H9 (cell line): Measurements from ENCODE around the gene RNASEH2B. TPM values are rescaled to one million over a fixed set of nuclear protein-coding genes. Genes with fewer than 3 reads are reported as not detected.

Experiments used
- DNase-seq: peaks from one replicate; pipeline ENCODE4 v3.0.0-alpha.2; 2017
- H2AFZ ChIP-seq: one replicate; pipeline ENCODE4 v1.6.1; 2013; ENCODE audit warnings: mild to moderate bottlenecking, low read length, control low read depth, moderate library complexity
- H2AK5ac ChIP-seq: 2 replicates; pipeline ENCODE4 v1.6.1; 2013; ENCODE audit warnings: low read length, control low read depth, mixed read lengths; ENCODE audit not compliant: insufficient read length
- H2BK120ac ChIP-seq: one replicate; pipeline ENCODE4 v1.6.1; 2013; ENCODE audit warnings: low read depth, mild to moderate bottlenecking, low read length, control low read depth, inconsistent platforms; ENCODE audit not compliant: poor library complexity, severe bottlenecking
- H2BK12ac ChIP-seq: 2 replicates; pipeline ENCODE4 v1.6.1; 2013; ENCODE audit warnings: low read length, control low read depth, mixed read lengths, low read depth; ENCODE audit not compliant: insufficient read length
- H2BK15ac ChIP-seq: 2 replicates; pipeline ENCODE4 v1.6.1; 2013; ENCODE audit warnings: low read depth, low read length, control low read depth
- H2BK20ac ChIP-seq: one replicate; pipeline ENCODE4 v1.6.1; 2013; ENCODE audit warnings: low read depth, mild to moderate bottlenecking, low read length, control low read depth, inconsistent platforms; ENCODE audit not compliant: poor library complexity, severe bottlenecking
- H2BK5ac ChIP-seq: 2 replicates; pipeline ENCODE4 v1.6.1; 2013; ENCODE audit warnings: low read length, control low read depth, mixed read lengths; ENCODE audit not compliant: insufficient read length
- H3K14ac ChIP-seq: 2 replicates; pipeline ENCODE4 v1.6.1; 2013; ENCODE audit warnings: low read length, control low read depth; ENCODE audit not compliant: insufficient read depth
- H3K18ac ChIP-seq: 2 replicates; pipeline ENCODE4 v1.6.1; 2013; ENCODE audit warnings: low read depth, mild to moderate bottlenecking, mixed read lengths, low read length, control low read depth; ENCODE audit not compliant: insufficient read length
- H3K23ac ChIP-seq: 2 replicates; pipeline ENCODE4 v1.6.1; 2013; ENCODE audit warnings: low read length, control low read depth, mixed read lengths, low read depth; ENCODE audit not compliant: insufficient read length
- H3K23me2 ChIP-seq: 2 replicates; pipeline ENCODE4 v1.6.1; 2013; ENCODE audit warnings: low read depth, mild to moderate bottlenecking, mixed read lengths, low read length, control low read depth; ENCODE audit not compliant: insufficient read length, poor library complexity, severe bottlenecking
- H3K27ac ChIP-seq: 2 replicates; pipeline ENCODE4 v1.5.1; 2013; ENCODE audit warnings: low read length, control low read depth, mixed read lengths, low read depth; ENCODE audit not compliant: insufficient read length
- H3K27me3 ChIP-seq: 2 replicates; pipeline ENCODE4 v1.6.1; 2013; ENCODE audit warnings: low read length, control low read depth, inconsistent platforms; ENCODE audit not compliant: insufficient read depth
- H3K4ac ChIP-seq: 2 replicates; pipeline ENCODE4 v1.6.1; 2013; ENCODE audit warnings: low read depth, mild to moderate bottlenecking, control low read depth, inconsistent platforms, low read length, moderate library complexity
- H3K4me1 ChIP-seq: 2 replicates; pipeline ENCODE4 v1.6.1; 2013; ENCODE audit warnings: low read length, control low read depth, inconsistent platforms; ENCODE audit not compliant: insufficient read depth
- H3K4me2 ChIP-seq: 2 replicates; pipeline ENCODE4 v1.6.1; 2013; ENCODE audit warnings: low read length, control low read depth, mixed read lengths; ENCODE audit not compliant: insufficient read length, insufficient read depth
- H3K56ac ChIP-seq: 2 replicates; pipeline ENCODE4 v1.6.1; 2013; ENCODE audit warnings: low read depth, mild to moderate bottlenecking, mixed read lengths, low read length, control low read depth; ENCODE audit not compliant: insufficient read length
- H3K79me1 ChIP-seq: 2 replicates; pipeline ENCODE4 v1.6.1; 2013; ENCODE audit warnings: low read depth, mild to moderate bottlenecking, moderate library complexity, low read length, control low read depth, inconsistent platforms; ENCODE audit not compliant: insufficient read depth, poor library complexity, severe bottlenecking
- H3K79me2 ChIP-seq: 2 replicates; pipeline ENCODE4 v1.6.1; 2013; ENCODE audit warnings: low read length, control low read depth, inconsistent platforms; ENCODE audit not compliant: insufficient read depth
- H3K9ac ChIP-seq: 2 replicates; pipeline ENCODE4 v1.6.1; 2013; ENCODE audit warnings: low read length, control low read depth, mixed read lengths; ENCODE audit not compliant: insufficient read length; ENCODE audit errors: extremely low read depth
- H3K9me3 ChIP-seq: one replicate; pipeline ENCODE4 v1.6.1; 2013; ENCODE audit warnings: low read depth, low read length, inconsistent platforms; ENCODE audit not compliant: control insufficient read depth
- H3T11ph ChIP-seq: one replicate; pipeline ENCODE4 v1.6.1; 2013; ENCODE audit warnings: mild to moderate bottlenecking, low read length, control low read depth, inconsistent platforms
- H4K20me1 ChIP-seq: one replicate; pipeline ENCODE4 v1.6.1; 2013; ENCODE audit not compliant: control insufficient read depth, insufficient read length, insufficient read depth
- H4K5ac ChIP-seq: 2 replicates; pipeline ENCODE4 v1.6.1; 2013; ENCODE audit warnings: low read depth, mild to moderate bottlenecking, mixed read lengths, low read length, control low read depth; ENCODE audit not compliant: insufficient read length
- H4K8ac ChIP-seq: replicated peaks from 2 replicates; pipeline ENCODE4 v1.6.1; 2013; ENCODE audit warnings: low read length, control low read depth, mixed read lengths, low read depth; ENCODE audit not compliant: insufficient read length
- H4K91ac ChIP-seq: 2 replicates; pipeline ENCODE4 v1.6.1; 2013; ENCODE audit warnings: low read depth, mild to moderate bottlenecking, moderate library complexity, mixed read lengths, low read length, control low read depth; ENCODE audit not compliant: insufficient read length
- H3K27ac Mint-ChIP-seq, 3 experiments: 2 replicates in 2 of 3; 3 replicates in 1 of 3; pipeline ENCODE4 v1.8.0; 2020 to 2021; ENCODE audit warnings: mixed read lengths in 3 of 3, mild to moderate bottlenecking in 1 of 3, moderate library complexity in 1 of 3
- H3K27me3 Mint-ChIP-seq: 2 replicates; pipeline ENCODE4 v1.8.0; 2021; ENCODE audit warnings: low read depth, mild to moderate bottlenecking, moderate library complexity, mixed read lengths
- H3K36me3 Mint-ChIP-seq, 3 experiments: 2 replicates in 2 of 3; 3 replicates in 1 of 3; pipeline ENCODE4 v1.8.0; 2020 to 2021; ENCODE audit warnings: low read depth in 3 of 3, mixed read lengths in 3 of 3; ENCODE audit not compliant: insufficient read depth in 1 of 3
- H3K4me1 Mint-ChIP-seq, 2 experiments: 2 replicates each; pipeline ENCODE4 v1.8.0; 2020; ENCODE audit warnings: mixed read lengths in 2 of 2
- H3K4me3 Mint-ChIP-seq, 2 experiments: 2 replicates in 1 of 2; 3 replicates in 1 of 2; pipeline ENCODE4 v1.8.0; 2020 to 2021; ENCODE audit warnings: mild to moderate bottlenecking in 2 of 2, mixed read lengths in 2 of 2, moderate library complexity in 1 of 2
- H3K9me3 Mint-ChIP-seq, 2 experiments: 2 replicates in 1 of 2; 3 replicates in 1 of 2; pipeline ENCODE4 v1.8.0; 2020; ENCODE audit warnings: mild to moderate bottlenecking in 2 of 2, mixed read lengths in 2 of 2, moderate library complexity in 1 of 2
- WGBS: extraction: QIAGEN DNeasy Blood & Tissue Kit; methylation state at CpG from one replicate; pipeline ENCODE4 v1.1.7; 2013; ENCODE audit warnings: missing lambda C conversion rate, low lambda C conversion rate, mixed read lengths; ENCODE audit not compliant: insufficient read length; ENCODE audit errors: extremely low coverage; 5-methylcytosine and 5-hydroxymethylcytosine counted together
- total RNA-seq: library from RNA; stranded (reverse); gene quantifications from 2 replicates; pipeline ENCODE4 v1.2.1, GENCODE V29; 2021
- TF ChIP-seq, protein P1 (sequence below): fragments of 200-600 bp; sonication (generic); conservative IDR thresholded peaks from 3 replicates; pipeline ENCODE4 v1.8.0; 2021; ENCODE audit warnings: antibody characterized with exemption, mild to moderate bottlenecking

RNASEH2B gene
- total RNA-seq, 1 experiment from 2014 or later = 53.9 TPM

DNA sequence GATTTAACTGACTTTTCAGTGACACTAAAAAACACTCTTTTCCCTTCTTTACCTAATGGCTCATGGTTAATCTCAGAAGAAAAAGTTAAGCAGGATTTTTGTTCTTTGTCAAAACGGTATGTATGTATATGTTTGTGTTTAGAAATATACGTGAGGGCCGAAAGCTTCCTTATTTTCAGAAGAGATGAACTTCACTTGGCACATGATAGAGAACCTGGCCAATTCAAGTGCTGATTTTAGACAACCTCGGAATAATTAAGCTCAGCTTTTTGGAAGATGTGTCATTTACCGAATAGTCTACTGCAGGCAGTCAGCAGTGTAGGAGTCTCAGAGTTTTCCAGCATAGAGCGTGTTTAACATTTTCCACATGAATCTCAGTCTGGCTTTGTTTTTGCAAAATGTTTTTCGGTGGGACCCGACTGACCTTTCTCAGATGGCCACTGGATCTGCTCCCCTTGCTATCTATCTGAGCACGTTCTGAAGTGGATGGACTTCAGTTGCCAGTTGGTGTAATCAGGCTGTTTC lies 4.6 kb downstream of the RNASEH2B start:
- H3K27me3 ChIP-seq = no peaks in the 10 kb centered on the region
- H3K4me1 ChIP-seq = peaks cover 5% of the 10 kb centered on the region; the same call in 1 of the 2 replicates
- H3K79me2 ChIP-seq = peaks cover 6% of the 10 kb centered on the region; the same call in 1 of the 2 replicates
- H4K20me1 ChIP-seq = no peaks in the 10 kb centered on the region
- peaks cover 0 to 2% (median 2%) of the 10 kb centered on the region in 3 experiments; a peak in 1 of 7 replicates for H3K36me3 Mint-ChIP-seq
- H3K27me3 Mint-ChIP-seq = no peaks in the 10 kb centered on the region; the same call in 1 of the 2 replicates
- H3K23me2 ChIP-seq = peaks cover 3% of the 10 kb centered on the region
- H3K27ac Mint-ChIP-seq = no peak overlapping the region
- no peak overlapping the region for H2AK5ac ChIP-seq
- no peak overlapping the region for H3K9ac ChIP-seq
- no peak for DNase-seq
- WGBS = no CpG with 5 or more reads among the region's 9 CpGs
- no peak overlapping the region for H3T11ph ChIP-seq
- no peak overlapping the region for H3K4me3 Mint-ChIP-seq
- no peak overlapping the region for H3K4me2 ChIP-seq
- no peak overlapping the region for H4K5ac ChIP-seq
- no peak overlapping the region for H3K18ac ChIP-seq
- H3K27ac ChIP-seq = no peak overlapping the region
- no peak overlapping the region for H3K4ac ChIP-seq
- no peak overlapping the region for H3K23ac ChIP-seq
- H3K9me3 ChIP-seq = no peaks in the 10 kb centered on the region
- H3K79me1 ChIP-seq = no peaks in the 10 kb centered on the region
- H3K9me3 Mint-ChIP-seq = no peaks in the 10 kb centered on the region
- peaks cover 41 to 46% of the 10 kb centered on the region in 2 experiments for H3K4me1 Mint-ChIP-seq
- H2AFZ ChIP-seq = no peak overlapping the region
- H2BK120ac ChIP-seq = no peak overlapping the region
- no peak overlapping the region for H2BK12ac ChIP-seq
- TF ChIP-seq, protein P1, sequence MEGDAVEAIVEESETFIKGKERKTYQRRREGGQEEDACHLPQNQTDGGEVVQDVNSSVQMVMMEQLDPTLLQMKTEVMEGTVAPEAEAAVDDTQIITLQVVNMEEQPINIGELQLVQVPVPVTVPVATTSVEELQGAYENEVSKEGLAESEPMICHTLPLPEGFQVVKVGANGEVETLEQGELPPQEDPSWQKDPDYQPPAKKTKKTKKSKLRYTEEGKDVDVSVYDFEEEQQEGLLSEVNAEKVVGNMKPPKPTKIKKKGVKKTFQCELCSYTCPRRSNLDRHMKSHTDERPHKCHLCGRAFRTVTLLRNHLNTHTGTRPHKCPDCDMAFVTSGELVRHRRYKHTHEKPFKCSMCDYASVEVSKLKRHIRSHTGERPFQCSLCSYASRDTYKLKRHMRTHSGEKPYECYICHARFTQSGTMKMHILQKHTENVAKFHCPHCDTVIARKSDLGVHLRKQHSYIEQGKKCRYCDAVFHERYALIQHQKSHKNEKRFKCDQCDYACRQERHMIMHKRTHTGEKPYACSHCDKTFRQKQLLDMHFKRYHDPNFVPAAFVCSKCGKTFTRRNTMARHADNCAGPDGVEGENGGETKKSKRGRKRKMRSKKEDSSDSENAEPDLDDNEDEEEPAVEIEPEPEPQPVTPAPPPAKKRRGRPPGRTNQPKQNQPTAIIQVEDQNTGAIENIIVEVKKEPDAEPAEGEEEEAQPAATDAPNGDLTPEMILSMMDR = no peak
- H4K91ac ChIP-seq = no peak overlapping the region
- no peak overlapping the region for H2BK5ac ChIP-seq
- H2BK20ac ChIP-seq = no peak overlapping the region
- no peak overlapping the region for H3K14ac ChIP-seq
- H4K8ac ChIP-seq = no peak overlapping the region
- no peak overlapping the region for H3K56ac ChIP-seq
- H2BK15ac ChIP-seq = no peak overlapping the region
